ENCODE data around the gene C2orf66.

GRCh38 chr2:196846295-196846694, 37.1 kb upstream of the C2orf66 start:
- TF ChIP-seq CTCF (IDR thresholded peaks at IDR 0.05): no peak
- TF ChIP-seq POLR2AphosphoS5 (IDR thresholded peaks at IDR 0.05): no peak
- no peak for TF ChIP-seq POLR2A (IDR thresholded peaks at IDR 0.05)
